Measurements from ENCODE around the gene CIB4. TPM values are rescaled to one million over a fixed set of nuclear protein-coding genes. Genes with fewer than 3 reads are reported as not detected.

The CIB4 gene
- total RNA-seq, 1 donor from 2014 or later: not detected

- no peak for DNase-seq
- TF ChIP-seq CTCF (IDR thresholded peaks at IDR 0.05; ENCODE audit: partially characterized antibody, unreplicated experiment): no peak
- peaks cover 23% of the 10 kb centered on the region for H3K4me1 Mint-ChIP-seq (ENCODE audit: low read depth, unreplicated experiment)
- H3K4me3 Mint-ChIP-seq (ENCODE audit: unreplicated experiment): no peak overlapping the region
- H3K27ac Mint-ChIP-seq (ENCODE audit: unreplicated experiment): no peak overlapping the region
- H3K36me3 Mint-ChIP-seq (ENCODE audit: unreplicated experiment): peaks cover 6% of the 10 kb centered on the region
- H3K9me3 Mint-ChIP-seq (ENCODE audit: unreplicated experiment): peaks cover 10% of the 10 kb centered on the region
- H3K27me3 Mint-ChIP-seq (ENCODE audit: unreplicated experiment): peaks cover 6% of the 10 kb centered on the region
Measured at GRCh38 chr2:26621469-26622199, 19.5 kb downstream of the CIB4 start.

DNA sequence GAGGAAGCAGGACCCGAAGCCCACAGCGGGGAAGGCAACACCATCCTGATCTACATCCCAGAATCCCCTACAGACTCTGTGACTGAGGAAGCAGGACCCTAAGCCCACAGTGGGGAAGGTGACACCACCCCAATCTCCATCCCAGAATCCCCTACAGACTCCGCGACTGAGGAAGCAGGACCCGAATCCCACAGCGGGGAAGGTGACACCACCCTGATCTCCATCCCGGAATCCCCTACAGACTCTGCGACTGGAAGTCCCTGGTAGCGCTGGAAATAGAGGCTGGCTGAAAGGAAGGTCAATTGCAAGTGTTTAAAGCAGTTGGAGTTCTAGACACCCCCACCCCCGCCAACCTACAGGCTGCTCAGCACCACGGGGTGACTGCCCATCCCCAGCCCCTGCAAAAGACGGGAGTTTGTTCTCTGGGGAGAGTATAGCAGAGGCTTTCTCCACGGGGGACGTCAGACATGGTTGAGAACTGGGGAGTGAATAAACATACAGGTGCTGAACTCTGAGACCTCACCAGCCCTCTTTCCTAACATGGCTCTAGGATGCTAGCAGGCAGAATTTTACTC, 21.0 kb downstream of the CIB4 start:
- no peak for DNase-seq
- Mint-ChIP-seq H3K4me1 (ENCODE audit: low read depth, unreplicated experiment) (peaks cover 25% of the 10 kb centered on the region), H3K9me3 (ENCODE audit: unreplicated experiment) (peaks cover 12% of the 10 kb centered on the region), H3K27ac (ENCODE audit: unreplicated experiment) (no peak overlapping the region), H3K4me3 (ENCODE audit: unreplicated experiment) (no peak overlapping the region), H3K27me3 (ENCODE audit: unreplicated experiment) (peaks cover 4% of the 10 kb centered on the region), H3K36me3 (ENCODE audit: unreplicated experiment) (peaks cover 6% of the 10 kb centered on the region)
- TF ChIP-seq CTCF (IDR thresholded peaks at IDR 0.05; ENCODE audit: partially characterized antibody, unreplicated experiment): no peak

DNA sequence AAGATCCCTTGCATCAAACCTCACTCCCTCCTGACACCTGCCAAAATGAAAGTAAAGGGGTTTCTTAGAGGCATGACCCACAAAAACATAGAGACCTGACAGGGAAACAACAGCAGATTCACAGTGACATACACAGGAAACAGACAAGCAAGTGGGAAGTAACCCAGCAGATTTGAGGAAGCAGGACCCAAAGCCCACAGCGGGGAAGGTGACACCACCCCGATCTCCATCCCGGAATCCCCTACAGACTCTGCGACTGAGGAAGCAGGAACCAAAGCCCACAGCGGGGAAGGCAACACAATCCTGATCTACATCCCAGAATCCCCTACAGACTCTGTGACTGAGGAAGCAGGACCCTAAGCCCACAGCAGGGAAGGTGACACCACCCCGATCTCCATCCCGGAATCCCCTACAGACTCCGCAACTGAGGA, 21.6 kb downstream of the CIB4 start:
- Mint-ChIP-seq H3K27me3 (ENCODE audit: unreplicated experiment) (peaks cover 4% of the 10 kb centered on the region), H3K4me1 (ENCODE audit: low read depth, unreplicated experiment) (peaks cover 31% of the 10 kb centered on the region), H3K4me3 (ENCODE audit: unreplicated experiment) (no peak overlapping the region), H3K27ac (ENCODE audit: unreplicated experiment) (no peak overlapping the region), H3K9me3 (ENCODE audit: unreplicated experiment) (peaks cover 14% of the 10 kb centered on the region), H3K36me3 (ENCODE audit: unreplicated experiment) (peaks cover 6% of the 10 kb centered on the region)
- no peak for DNase-seq
- no peak for TF ChIP-seq CTCF (IDR thresholded peaks at IDR 0.05; ENCODE audit: partially characterized antibody, unreplicated experiment)

DNA sequence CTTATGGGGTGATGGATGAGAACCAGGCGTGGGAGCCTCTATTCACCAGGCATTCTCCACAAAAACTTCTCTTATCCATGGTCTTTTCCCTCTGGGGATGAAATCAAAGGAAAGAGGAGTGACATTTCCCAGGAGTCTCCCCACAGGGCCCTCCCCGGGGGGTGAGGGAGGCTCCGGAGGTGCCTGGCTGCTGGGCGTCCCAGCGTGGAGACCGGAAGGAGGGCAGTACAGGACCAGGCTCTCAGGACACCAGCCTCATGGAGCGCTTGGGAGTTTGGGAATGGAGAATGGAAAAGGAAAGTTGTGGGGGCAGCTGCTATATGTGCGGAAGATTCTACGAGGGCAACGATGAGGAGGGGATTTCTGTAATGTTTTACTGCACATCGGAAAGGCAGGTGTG, 22.1 kb downstream of the CIB4 start:
- no peak overlapping the region for H3K27ac Mint-ChIP-seq (ENCODE audit: unreplicated experiment)
- peaks cover 4% of the 10 kb centered on the region for H3K27me3 Mint-ChIP-seq (ENCODE audit: unreplicated experiment)
- H3K9me3 Mint-ChIP-seq (ENCODE audit: unreplicated experiment): peaks cover 14% of the 10 kb centered on the region
- H3K36me3 Mint-ChIP-seq (ENCODE audit: unreplicated experiment): peaks cover 6% of the 10 kb centered on the region
- DNase-seq: no peak
- H3K4me1 Mint-ChIP-seq (ENCODE audit: low read depth, unreplicated experiment): peaks cover 31% of the 10 kb centered on the region
- H3K4me3 Mint-ChIP-seq (ENCODE audit: unreplicated experiment): no peak overlapping the region
- no peak for TF ChIP-seq CTCF (IDR thresholded peaks at IDR 0.05; ENCODE audit: partially characterized antibody, unreplicated experiment)

DNA sequence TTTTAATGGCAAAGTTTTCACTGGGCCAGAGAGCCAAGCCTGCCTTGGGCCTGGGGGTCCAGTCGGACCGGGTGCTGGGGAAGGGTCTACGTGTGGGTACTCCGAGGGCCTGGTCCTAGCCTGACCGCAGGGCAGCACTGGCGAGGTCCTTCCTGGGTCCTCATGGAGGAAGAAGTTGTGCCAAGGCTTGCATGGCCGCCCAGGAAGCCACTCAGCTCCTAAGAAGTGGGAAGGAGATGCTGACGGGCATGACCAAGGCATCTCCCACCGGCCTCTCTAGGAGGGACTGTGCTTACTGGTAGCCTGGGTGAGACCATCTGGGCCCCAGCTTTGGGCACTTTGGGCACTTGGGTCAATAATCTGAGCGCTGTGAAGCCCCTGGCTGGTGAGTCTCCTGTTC, 22.6 kb downstream of the CIB4 start:
- Mint-ChIP-seq H3K4me1 (ENCODE audit: low read depth, unreplicated experiment) (peaks cover 28% of the 10 kb centered on the region), H3K4me3 (ENCODE audit: unreplicated experiment) (no peak overlapping the region), H3K27me3 (ENCODE audit: unreplicated experiment) (peaks cover 4% of the 10 kb centered on the region), H3K27ac (ENCODE audit: unreplicated experiment) (no peak overlapping the region), H3K9me3 (ENCODE audit: unreplicated experiment) (peaks cover 14% of the 10 kb centered on the region), H3K36me3 (ENCODE audit: unreplicated experiment) (peaks cover 6% of the 10 kb centered on the region)
- TF ChIP-seq CTCF (IDR thresholded peaks at IDR 0.05; ENCODE audit: partially characterized antibody, unreplicated experiment): no peak
- no peak for DNase-seq
